HG02973 (cell line): Measurements from ENCODE around the gene MDGA2.

Source experiments
- ATAC-seq: cut with Tn5 transposase; IDR thresholded peaks from one replicate; pipeline ENCODE4 v1.9.1; 2021; ENCODE audit warnings: moderate library complexity; ENCODE audit not compliant: unreplicated experiment

Gene MDGA2

DNA sequence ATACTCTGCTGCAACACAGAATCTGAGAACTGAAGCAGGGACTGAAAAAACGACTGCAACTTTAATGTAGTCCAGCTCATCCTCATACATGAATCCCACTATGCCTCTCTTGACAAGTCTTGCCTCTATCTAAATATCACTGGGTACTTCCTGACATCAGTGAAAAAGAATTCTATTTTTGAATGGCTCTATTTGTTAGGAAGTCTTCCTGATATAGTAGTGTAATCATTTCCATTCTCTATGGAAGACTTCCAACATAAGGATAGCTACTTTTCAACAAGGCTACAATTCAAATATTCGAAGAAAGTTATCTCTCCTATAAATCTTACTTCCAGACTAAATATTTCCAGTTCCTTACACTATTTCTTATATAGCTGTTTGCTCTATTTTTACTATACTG lies 167.5 kb downstream of the MDGA2 start:
- ATAC-seq = no peak

DNA sequence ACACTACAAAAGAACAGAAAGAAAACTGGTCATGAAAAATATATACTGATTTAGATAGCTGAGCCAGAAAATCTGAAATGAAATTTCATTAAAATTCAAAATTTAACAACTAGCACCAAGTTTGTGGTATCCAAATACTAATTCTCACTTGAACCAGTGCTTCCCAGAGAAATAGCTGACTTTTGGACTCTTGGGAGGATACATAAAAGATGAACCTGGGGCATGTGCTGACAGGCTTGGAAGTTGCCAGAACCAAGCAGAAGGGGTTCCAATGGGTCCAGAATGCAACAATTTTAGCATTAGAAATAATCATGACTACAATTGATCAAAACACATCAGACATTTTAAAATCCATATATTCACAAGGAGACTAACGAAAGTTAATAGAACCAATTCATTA lies 175.0 kb downstream of the MDGA2 start:
- ATAC-seq = no peak

DNA sequence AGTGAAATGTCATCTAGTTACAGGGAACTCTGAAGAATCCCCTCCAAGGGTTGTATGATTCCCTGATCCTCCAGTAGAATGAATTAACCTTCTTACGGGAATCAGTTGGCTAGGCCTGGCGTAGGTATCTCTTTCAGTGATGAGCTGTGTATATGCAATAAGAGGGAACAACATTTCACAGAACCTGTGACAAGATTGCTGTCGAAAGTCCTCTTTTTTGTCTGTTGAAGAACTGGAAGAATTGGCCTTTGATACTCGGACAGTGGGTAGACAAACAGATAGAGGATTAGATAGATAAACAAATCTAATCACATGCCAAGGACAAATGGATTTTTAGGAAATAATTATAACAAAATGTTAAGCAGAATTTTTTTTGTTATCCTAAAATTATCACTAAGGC lies 184.6 kb downstream of the MDGA2 start:
- ATAC-seq = no peak

DNA sequence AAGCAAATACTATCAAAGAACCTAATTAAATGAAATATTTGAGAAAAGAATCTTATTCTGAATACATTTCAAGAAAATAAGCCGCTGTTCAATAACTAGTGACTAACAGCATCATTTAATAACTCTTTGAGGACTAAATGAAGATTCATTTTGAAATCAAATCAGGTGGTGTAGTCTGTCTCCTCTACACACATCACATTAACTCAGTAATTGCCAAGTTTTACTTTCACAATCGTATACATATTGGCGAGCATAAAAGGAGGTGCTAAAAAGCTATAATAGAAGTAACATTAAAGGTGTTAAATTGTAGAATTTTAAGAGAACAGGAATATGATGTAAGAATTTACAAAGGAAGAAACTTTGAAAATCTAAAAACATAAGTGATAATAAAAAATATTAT lies 185.1 kb downstream of the MDGA2 start:
- ATAC-seq = no peak

DNA sequence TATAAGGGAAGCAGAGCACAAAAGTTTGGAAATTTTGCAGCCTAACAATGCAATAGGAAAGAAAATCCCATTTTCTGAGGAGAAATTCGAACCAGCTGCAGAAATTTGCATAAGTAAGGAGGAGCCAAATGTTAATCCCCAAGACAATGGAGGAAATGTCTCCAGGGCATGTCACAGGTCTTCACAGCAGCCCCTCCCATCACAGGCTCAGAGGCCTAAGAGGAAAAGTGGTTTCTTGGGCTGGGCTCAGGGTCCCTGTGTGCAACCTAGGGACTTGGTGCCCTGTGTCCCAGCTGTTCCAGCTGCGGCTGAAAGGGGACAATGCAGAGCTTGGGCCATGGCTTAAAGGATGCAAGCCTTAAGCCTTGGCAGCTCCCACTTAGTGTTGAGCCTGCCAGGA lies 190.0 kb downstream of the MDGA2 start:
- ATAC-seq = no peak

DNA sequence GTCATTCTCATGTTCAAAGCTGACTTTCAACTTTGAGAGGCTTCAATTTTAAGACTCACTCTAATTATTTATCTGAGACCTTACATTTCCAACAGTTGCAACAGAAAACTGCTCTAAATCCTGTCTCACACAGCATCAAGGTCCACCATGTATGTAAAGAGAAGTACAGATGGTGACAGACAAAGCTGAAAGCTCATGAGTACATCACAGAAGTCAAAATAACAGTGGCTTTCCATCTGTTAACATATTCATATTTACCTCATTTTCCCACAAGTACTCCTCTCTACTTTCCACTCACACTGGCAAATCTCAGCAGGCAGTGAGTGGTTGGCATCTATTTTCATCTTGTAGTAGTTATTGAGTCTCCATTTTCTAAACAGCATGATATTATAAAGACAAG lies 192.0 kb downstream of the MDGA2 start:
- no peak for ATAC-seq

DNA sequence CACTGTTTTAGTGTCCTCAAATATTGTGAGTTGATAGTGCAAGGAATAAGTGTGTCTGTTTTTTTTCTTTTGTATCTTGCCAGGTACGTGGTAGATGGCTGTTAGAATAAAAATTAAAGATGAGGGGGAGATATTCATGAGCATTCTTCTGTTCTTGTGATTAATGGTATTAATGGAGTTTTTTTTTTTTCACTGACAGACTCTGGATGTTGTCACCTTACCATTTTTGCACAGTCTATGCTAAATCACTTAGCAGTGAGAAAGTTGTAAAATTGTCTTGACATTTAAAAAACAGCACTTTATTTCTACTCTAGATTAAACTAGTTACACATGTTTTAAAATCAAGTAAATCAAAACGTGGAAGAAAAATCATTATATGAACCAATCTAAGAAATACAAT lies 204.3 kb downstream of the MDGA2 start:
- ATAC-seq = no peak

DNA sequence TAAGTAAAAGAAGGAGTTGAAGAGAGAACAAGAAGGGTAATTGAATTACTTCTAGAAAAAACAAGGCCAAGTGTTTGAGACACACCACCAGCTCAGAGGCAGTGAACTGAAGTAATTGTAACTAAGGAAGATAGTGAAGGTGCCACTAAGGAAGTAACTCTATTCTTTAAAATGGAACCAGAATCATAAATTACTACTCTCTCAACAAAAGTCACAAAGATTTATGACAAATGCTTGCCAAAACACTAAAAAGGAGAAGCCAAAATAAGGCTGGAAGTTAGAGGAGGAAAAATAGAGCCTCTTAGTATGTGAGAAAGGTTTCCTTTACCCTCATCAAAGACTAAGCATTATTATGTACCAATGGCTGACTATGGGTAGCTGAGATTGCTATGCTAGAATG lies 208.5 kb downstream of the MDGA2 start:
- ATAC-seq = no peak

DNA sequence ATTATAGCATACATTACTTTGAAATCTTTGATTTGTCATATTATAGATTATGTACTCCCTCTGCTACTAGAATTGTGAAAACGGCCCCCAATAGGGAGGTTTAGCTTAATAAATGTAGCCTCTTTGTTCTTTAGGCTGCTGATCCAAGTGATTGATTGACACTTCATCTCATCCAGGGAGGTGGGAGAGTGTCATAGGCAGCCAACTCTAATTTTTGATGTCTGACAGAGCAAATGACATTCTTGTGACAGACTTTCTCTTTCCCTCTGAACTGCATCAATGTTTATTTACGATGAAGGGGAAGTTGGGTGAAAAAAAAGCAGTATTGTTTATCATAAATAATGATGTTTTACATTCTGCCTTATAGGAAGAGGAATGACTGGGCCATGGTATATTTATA lies 221.4 kb downstream of the MDGA2 start:
- no peak for ATAC-seq

DNA sequence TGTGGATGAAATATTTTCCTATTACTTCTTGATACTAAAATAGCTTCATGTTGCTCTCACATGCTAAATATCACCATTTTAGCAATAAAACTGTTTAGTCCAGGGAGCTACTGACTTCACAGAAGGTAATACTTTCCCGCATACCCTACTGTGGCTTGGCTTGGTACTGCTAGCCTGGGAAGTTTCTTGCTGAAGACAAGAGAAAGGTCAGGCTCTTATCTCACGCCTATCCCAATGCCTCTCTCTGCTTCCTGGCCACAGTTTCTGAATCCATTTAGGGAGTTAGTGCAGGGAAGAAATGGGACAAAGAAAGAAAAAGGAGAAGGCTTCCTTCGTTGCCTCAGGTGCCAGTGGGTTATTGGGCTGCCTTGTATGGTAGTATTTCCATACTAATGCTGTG lies 228.3 kb downstream of the MDGA2 start:
- no peak for ATAC-seq

DNA sequence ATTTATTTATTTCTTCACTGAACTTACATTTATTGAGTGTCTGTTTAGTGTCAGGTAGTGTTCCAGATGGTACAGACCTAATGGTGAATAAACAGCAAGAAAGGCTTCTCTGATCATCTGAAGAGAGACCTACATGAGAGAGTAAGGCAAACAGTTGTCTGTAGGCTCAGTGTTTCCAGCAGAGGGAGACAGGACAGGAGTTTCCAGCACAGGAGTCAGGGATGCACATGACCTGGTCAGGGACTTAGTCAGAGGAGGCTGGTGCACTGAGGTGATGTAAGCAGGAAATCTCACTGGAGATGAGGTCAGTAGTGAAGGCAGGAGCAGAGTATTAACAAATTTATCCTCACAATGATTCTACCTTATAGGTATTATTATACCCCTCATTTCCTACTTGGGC lies 233.2 kb downstream of the MDGA2 start:
- ATAC-seq = no peak

DNA sequence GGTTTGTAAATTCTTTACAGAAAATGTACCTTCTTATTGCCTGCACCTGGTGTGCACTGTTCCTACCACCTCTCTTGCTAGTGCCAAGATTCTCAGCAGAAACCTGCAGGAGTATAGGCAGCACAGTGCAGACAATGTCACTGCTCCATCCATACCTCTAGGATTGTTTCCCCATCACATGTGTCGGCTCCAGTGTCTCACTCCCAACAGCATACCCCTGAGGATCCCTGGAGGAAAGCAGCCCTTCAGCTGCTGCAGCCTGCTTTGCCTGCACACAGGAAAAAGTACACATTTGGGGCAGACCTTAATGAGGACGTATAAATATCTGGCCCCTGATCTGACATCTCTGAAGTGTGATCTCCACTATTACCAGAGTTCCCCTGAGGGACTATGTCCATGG lies 235.5 kb downstream of the MDGA2 start:
- ATAC-seq = no peak

DNA sequence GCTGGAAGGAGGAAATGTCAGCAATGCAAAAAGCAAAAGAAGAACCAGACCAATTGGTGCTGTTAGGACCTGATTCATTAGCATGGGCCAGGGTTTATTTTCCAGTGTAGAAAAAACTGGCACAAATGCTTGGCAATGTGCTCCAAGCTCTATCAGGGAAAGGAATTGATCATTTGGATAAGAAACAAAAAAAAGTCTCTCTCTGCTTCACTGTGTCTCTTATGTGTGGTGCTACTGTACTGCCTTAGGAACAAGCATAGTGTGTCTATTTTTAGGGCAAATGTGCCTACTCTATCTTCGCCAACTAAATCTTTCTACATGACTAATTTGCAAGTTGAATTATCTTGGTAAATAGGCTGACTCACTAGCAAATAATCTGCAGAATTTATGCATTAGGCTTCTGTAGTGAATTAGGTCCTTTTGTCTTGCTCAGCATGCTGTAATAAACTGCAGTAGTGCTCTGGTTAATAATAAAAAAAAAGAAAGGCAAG lies 236.7 kb downstream of the MDGA2 start:
- no peak for ATAC-seq

DNA sequence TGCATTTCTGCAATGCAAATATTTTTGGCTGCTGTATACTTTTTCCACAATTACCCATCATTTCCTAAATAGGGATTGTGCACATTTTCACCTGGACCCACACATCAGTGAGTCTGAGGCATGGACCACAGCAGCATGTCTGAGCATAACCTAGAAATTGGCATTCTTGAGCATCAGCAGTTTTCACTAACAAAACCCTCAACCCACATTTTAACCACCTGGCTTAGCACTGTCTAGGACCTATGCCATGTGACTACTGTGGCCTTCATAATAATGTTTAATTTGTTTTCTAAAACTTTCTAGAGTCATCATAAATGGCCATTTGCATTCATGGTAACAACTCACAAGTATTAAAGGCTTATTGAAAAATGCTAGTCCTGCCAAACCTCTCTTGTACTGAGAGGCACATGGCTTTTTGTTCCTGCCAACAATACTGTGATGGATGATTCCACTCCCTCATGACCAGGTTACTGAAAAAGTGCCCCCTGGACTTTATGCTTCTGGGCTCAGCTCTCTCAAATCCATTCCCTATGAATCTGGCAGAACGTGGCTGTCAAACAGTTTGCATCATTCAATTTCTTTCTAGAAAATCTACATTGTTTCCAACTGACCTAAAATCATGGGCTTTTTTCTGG lies 240.0 kb downstream of the MDGA2 start:
- no peak for ATAC-seq

DNA sequence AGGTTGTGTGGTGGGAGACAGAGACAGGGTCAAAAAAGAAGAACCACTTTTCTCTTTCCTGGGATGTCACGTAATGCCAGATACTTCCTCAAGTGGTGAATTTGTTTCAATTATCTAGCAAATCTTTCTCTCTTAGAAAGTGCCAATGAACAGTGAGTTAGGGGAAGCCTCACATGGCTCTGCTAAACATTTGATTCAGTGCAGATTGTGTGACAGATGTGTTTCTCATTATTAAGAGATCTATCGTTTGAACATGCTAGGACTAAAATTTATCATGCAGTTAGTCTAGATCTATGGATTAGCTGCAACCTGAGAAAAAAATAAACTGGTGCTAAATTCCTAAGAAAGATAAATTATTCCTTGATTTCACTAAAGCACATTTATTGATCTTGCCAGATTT lies 247.8 kb downstream of the MDGA2 start:
- no peak for ATAC-seq

DNA sequence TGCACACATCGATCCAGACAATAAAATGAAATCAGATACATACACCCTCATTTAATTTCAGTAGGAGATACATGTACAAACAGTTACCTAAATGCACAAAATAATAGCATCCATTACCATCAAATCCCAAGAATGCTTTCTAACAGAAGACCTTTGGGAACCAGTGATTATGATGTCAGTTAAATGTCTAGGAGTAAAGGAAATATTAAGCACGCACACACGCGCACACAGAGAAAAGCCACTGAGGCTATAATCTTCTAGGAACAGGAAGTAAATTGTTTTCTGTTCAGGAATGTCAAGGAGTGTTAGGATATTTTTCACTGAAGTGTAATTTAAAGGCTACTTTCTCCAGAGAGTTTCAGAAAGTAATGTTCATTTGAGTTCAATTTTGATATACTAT lies 250.1 kb downstream of the MDGA2 start:
- no peak for ATAC-seq

DNA sequence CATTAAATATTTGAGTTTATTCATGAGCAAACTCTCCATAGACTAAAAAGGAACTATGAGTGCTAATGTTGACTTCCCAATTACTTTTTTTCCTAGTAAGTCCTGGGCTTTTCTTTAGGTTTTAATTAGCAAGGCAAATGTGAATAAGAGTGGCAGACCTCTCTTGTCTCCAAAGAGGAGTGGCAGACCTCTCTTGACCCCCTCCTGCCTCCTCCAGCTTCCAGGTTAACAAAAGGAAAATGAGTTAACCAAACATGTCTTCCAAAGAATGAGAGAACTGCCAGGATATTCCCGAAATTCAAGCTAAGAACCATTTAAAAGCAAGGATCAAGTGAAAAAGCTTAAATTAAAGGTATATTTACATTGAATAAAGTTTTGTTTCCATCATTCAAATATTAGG lies 253.2 kb downstream of the MDGA2 start:
- no peak for ATAC-seq

DNA sequence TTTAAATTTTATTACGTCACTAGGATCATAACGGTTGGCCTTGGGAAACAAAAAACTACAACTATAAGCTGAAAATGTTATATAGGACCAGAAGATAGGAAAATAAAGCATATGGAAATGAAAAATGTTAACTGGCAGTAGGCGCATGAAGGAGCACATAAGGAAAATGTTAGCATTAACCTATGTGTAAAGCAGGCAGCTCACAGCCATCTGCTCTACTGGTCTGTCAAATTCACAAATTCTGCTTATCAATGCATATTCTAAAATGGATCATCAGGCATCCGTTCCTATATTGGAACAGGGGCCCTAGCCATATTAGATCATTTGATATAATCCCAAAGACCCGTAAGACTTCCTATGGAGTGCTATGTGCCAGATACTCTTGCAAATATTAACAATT lies 263.9 kb downstream of the MDGA2 start:
- ATAC-seq = no peak

DNA sequence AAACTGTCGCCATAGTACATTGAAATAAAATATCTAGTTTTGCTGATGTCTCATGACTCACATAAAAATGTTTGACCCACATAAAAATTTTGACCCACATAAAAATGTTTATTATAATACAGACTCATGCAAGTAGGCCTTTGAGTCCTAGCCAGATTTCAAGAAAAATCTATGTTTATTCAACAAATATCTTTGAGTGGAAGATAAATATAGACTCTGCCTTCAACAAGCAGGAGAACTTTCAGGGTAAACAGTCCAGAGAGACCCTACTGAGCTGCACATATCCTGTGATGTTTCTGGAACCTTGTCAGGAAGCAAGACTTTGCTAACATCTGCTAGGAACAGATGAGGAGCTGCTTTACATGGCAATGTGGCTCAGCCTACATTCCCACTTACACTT lies 283.1 kb downstream of the MDGA2 start:
- ATAC-seq = no peak

DNA sequence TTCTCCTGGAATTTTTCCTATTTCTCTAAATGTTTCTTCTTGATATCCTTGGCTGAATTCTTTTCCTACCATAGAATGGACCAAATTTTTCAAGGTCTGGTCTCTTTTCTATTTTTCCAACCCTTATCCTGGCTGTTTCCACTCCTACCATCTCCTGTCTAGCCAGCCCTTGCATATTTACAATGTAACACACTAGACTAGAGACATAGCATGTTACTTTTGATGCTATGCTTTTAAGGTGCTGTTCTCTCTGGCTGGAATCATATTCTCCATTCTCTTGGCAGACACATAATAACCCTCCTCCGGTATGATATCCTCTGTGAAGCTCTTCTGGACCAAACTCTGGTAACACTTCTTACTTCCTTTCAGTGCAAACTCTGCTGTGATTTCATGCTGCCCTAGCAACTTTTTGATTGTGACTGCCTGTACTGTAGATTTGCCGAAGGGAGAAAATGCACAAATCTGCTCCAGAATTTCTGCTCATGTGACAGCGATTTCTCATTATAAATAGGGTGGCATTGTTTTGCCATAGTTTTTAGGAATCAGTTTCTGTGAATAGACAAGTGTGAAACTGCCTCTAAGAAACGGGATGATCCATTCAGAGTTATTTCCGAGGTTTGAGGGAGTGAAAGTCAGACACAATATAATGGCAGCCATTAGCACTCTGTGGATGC lies 284.4 kb downstream of the MDGA2 start:
- ATAC-seq = no peak

DNA sequence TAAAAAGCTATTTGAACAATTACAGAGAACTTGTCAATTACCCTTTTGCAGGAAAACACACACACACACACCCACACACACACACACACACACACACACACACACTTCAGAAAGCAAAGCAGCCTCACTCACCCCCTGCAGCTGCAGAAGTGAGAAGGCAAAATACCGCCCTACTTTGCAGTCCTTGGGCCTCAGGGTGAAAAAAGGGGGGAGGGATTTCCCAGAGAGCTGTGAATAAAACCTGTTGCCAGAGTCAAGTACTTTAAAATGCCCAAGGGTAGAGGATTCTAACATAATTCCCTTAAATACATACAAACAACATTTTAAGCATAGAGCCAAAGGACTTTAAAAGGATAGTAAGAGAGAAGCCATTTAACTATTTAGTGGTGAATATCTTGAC lies 285.9 kb downstream of the MDGA2 start:
- ATAC-seq = no peak

DNA sequence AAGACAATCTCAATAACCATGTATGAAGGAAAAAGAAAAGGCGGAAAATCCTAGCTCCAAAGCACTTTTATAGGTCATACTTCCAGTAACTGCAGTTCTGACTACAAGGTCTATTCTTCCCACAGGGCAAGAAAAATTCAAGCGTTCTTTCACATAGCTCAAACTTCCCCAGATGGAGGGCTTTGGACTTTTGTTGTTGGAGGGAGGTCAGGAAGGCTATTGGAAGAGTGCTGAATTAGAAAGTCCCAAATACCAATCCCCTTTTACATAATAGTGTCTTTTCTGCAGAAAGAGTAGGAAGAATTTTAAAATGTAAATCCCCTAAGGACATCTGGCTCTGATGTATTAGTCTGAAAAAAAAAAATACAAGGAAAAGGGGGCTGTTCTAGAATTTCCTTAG lies 309.4 kb downstream of the MDGA2 start:
- no peak for ATAC-seq

DNA sequence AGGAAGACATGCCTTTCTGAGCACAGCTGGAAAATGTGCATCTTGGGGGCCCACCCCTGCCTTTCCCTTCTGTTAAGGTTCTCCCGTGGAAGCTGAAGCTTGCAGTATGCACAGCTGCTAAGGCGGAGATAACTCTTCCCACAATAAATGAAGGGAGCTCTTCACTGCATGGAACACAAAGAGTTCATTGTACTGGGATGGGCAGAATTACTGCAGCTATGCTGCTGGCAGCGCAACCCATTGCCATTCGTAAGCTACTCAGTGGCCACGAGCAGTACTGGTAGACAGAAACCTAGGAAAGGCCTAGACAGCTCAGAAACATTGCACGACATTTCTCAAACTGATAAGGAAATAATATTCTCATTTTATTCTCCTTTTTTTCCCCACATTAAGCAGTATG lies 310.2 kb downstream of the MDGA2 start:
- ATAC-seq = no peak
